Mucosa of descending colon (tissue), 3 donors: ENCODE measurements around the gene ODAD2. TPM values are rescaled to one million over a fixed set of nuclear protein-coding genes. Genes with fewer than 3 reads are reported as not detected.

Source experiments
- ATAC-seq: fragments of 200-7000 bp; cut with Tn5 transposase; one replicate; pipeline ENCODE4 v1.9.1; 2020; ENCODE audit warnings: mild to moderate bottlenecking, moderate library complexity
- DNase-seq, 3 donors: peaks; one replicate each; pipeline ENCODE4 v3.0.0-alpha.2; 2020
- H3K36me3 ChIP-seq: fragments of 200-600 bp; one replicate; pipeline ENCODE4 v1.8.0; 2021; ENCODE audit warnings: low read depth, mild to moderate bottlenecking
- H3K4me1 ChIP-seq: fragments of 200-600 bp; one replicate; pipeline ENCODE4 v1.8.0; 2021; ENCODE audit warnings: low read depth, mild to moderate bottlenecking
- H3K4me3 ChIP-seq: fragments of 200-600 bp; one replicate; pipeline ENCODE4 v1.8.0; 2021; ENCODE audit warnings: mild to moderate bottlenecking
- H3K9me3 ChIP-seq: fragments of 200-600 bp; one replicate; pipeline ENCODE4 v1.8.0; 2021; ENCODE audit warnings: mild to moderate bottlenecking
- CTCF ChIP-seq: fragments of 200-600 bp; IDR thresholded peaks from one replicate; pipeline ENCODE4 v1.8.0; 2022; ENCODE audit warnings: antibody characterized with exemption, mild to moderate bottlenecking
- intact Hi-C, 2 donors: fragments of 100-400 bp; cut with DNase I in 1 of 2; cut with micrococcal nuclease in 1 of 2; formaldehyde crosslinking; loops; one replicate each; pipeline versions ENCODE4 v1.11.0 to v1.11.1; 2022; cut with DNase I, micrococcal nuclease
- total RNA-seq, 3 donors: library from RNA; stranded (reverse); fragmentation: NEBNext Ultra II Directional in 2 of 3; extraction: Animal tissue kit (Norgen Biotek cat#: 25700) in 2 of 3; gene quantifications; one replicate each; pipeline versions ENCODE4 v1.2.1 to v1.2.4, GENCODE V29; 2021 to 2023
- donor health status: DM: no; HTN: no; CAD: no; lungs with moderate emphysema.
- donor health status: DM: no; HTN: no; CAD: no.
- donor health status: DM: no; HTN: yes; CAD: no.

Gene ODAD2
- total RNA-seq, 3 donors from 2014 or later, result 0.31 to 1.1 (median 0.46) TPM

- Histone ChIP-seq H3K36me3 (no peaks in the 10 kb centered on the region), H3K4me1 (no peaks in the 10 kb centered on the region), H3K9me3 (no peaks in the 10 kb centered on the region), H3K4me3 (no peak overlapping the region)
- no peak for DNase-seq
- ATAC-seq, result no peak
- intact Hi-C loops, result no loop called here
- TF ChIP-seq CTCF, result no peak
These were observed 194.7 kb downstream of the ODAD2 start for GRCh38 chr10:27804136-27804535.

- ATAC-seq (no peak), DNase-seq (no peak)
- H3K36me3 ChIP-seq, result no peaks in the 10 kb centered on the region
- TF ChIP-seq CTCF, result no peak
- H3K4me1 ChIP-seq, result no peaks in the 10 kb centered on the region
- no peak overlapping the region for H3K4me3 ChIP-seq
- H3K9me3 ChIP-seq, result no peaks in the 10 kb centered on the region
- intact Hi-C loops, result no loop called here
These were observed 197.6 kb downstream of the ODAD2 start for GRCh38 chr10:27801171-27801785.

- intact Hi-C loops, result no loop called here
- Histone ChIP-seq H3K4me1 (no peaks in the 10 kb centered on the region), H3K4me3 (no peak overlapping the region), H3K36me3 (no peaks in the 10 kb centered on the region), H3K9me3 (no peaks in the 10 kb centered on the region)
- ATAC-seq, result no peak
- no peak for DNase-seq
- TF ChIP-seq CTCF, result no peak
These were observed 199.8 kb downstream of the ODAD2 start for GRCh38 chr10:27799046-27799445.

- Histone ChIP-seq H3K9me3 (no peaks in the 10 kb centered on the region), H3K36me3 (no peaks in the 10 kb centered on the region), H3K4me1 (no peaks in the 10 kb centered on the region), H3K4me3 (no peak overlapping the region)
- ATAC-seq (no peak), DNase-seq (peak in 1 of 3 donors; percentile 26)
- no peak for TF ChIP-seq CTCF
- intact Hi-C loops, result no loop called here
These were observed 204.7 kb downstream of the ODAD2 start for GRCh38 chr10:27794157-27794556.

GRCh38 chr10:27792216-27792615 lies 206.7 kb downstream of the ODAD2 start:
- ATAC-seq, result no peak
- Histone ChIP-seq H3K36me3 (no peaks in the 10 kb centered on the region), H3K4me3 (no peak overlapping the region), H3K9me3 (no peaks in the 10 kb centered on the region), H3K4me1 (no peaks in the 10 kb centered on the region)
- intact Hi-C loops, result no loop called here
- TF ChIP-seq CTCF, result no peak
- no peak for DNase-seq

DNA sequence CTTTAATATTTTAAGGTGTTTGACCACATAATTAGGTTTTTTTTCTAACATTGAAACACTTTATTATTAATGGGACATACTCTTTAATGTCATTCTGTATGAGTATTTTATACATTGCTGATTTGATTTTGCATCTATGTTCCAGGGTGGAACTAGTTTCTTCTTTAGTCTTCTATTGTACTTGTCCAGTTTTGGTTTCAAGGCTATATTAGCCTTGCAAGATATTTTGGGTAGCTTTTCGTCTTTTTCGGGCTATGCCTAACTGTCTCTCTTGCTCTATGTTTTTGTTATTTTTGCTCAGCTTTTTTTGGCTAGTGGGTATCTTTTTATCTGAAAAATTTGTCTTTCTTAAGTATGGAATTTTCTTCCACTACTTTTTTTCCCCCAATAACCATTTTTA lies 214.6 kb downstream of the ODAD2 start:
- intact Hi-C loops, result no loop called here
- no peaks in the 10 kb centered on the region for H3K4me1 ChIP-seq

More for the DNA sequence above, 214.6 kb downstream of the ODAD2 start:
- ATAC-seq, result no peak
- Histone ChIP-seq H3K9me3 (no peaks in the 10 kb centered on the region), H3K4me3 (no peak overlapping the region), H3K36me3 (no peaks in the 10 kb centered on the region)
- no peak for TF ChIP-seq CTCF
- DNase-seq, result no peak
